ENCODE data around the gene PTPRU.

GRCh38 chr1:29310616-29311180 is 74.4 kb downstream of the PTPRU start:
- TF ChIP-seq GATA3 (IDR thresholded peaks at IDR 0.05; ENCODE audit: low read depth, low read length) (no peak), GATA2 (IDR thresholded peaks at IDR 0.05; ENCODE audit: low read depth, low read length) (no peak)
